Panc1 (cell line): Measurements from ENCODE around the gene OSBPL8. TPM values are rescaled to one million over a fixed set of nuclear protein-coding genes. Genes with fewer than 3 reads are reported as not detected.

Experiments
- ATAC-seq: fragments of 200-7000 bp; cut with Tn5 transposase; 2 replicates; pipeline ENCODE4 v1.9.1; 2020; ENCODE audit warnings: mild to moderate bottlenecking, moderate library complexity
- BruUV-seq: library from RNA; stranded (reverse); fragments of 400-500 nt; replicated peaks from 2 replicates; lab custom pipeline; 2021; lab: Mats Ljungman, UMichigan
- CTCF ChIA-PET: fragments of 300-600 bp; sonication (Branson Sonifier 250); formaldehyde crosslinking; loops from one replicate; lab custom pipeline; 2022; ENCODE audit warnings: antibody characterized with exemption; lab: Charles Lee
- POLR2A ChIA-PET: fragments of 300-600 bp; sonication (Branson Sonifier 250); formaldehyde crosslinking; loops from one replicate; lab custom pipeline; 2022; ENCODE audit warnings: antibody characterized with exemption; lab: Charles Lee
- DNase-seq: peaks from one replicate; pipeline ENCODE4 v3.0.0-alpha.2; 2010; ENCODE audit warnings: low read depth, low spot score
- H3K27ac ChIP-seq: 2 replicates; pipeline ENCODE4 v1.5.1; 2011; ENCODE audit warnings: mild to moderate bottlenecking, low read length, inconsistent platforms
- H3K27me3 ChIP-seq: fragments of 200-500 bp; sonication (Bioruptor generic); 2 replicates; pipeline ENCODE4 v1.6.0; 2014; ENCODE audit warnings: low read length, inconsistent platforms; ENCODE audit not compliant: control insufficient read depth, insufficient read depth
- H3K36me3 ChIP-seq: fragments of 200-500 bp; sonication (Bioruptor generic); 2 replicates; pipeline ENCODE4 v1.5.1; 2014; ENCODE audit warnings: inconsistent platforms, mild to moderate bottlenecking, low read length, moderate library complexity; ENCODE audit not compliant: control insufficient read depth, insufficient read depth
- H3K4me1 ChIP-seq: 2 replicates; pipeline ENCODE4 v1.5.1; 2011; ENCODE audit warnings: inconsistent platforms, mild to moderate bottlenecking, low read length, moderate library complexity; ENCODE audit not compliant: control insufficient read depth, insufficient read depth
- H3K4me3 ChIP-seq, 2 experiments: 2 replicates each; pipeline ENCODE4 v1.5.1; 2011 to 2012; ENCODE audit warnings: low read depth in 2 of 2, low read length in 2 of 2, mild to moderate bottlenecking in 2 of 2, inconsistent platforms in 1 of 2, moderate library complexity in 1 of 2
- H3K9me3 ChIP-seq: fragments of 200-500 bp; sonication (Bioruptor generic); 2 replicates; pipeline ENCODE4 v1.5.1; 2014; ENCODE audit warnings: low read depth, mild to moderate bottlenecking, inconsistent platforms, low read length, moderate library complexity; ENCODE audit not compliant: control insufficient read depth, insufficient read depth
- CTCF ChIP-seq: fragments of 450-650 bp; IDR thresholded peaks from 2 replicates; pipeline ENCODE4 v1.5.1; 2017; ENCODE audit warnings: mild to moderate bottlenecking
- POLR2AphosphoS5 ChIP-seq: IDR thresholded peaks from 2 replicates; pipeline ENCODE4 v1.6.1; 2012; ENCODE audit warnings: mild to moderate bottlenecking, low read depth, low read length, moderate library complexity
- SIN3A ChIP-seq: IDR thresholded peaks from 2 replicates; pipeline ENCODE4 v1.6.1; 2012; ENCODE audit warnings: low read depth, mild to moderate bottlenecking, low read length, moderate library complexity, borderline replicate concordance; ENCODE audit not compliant: insufficient read depth
- TCF7L2 ChIP-seq: IDR thresholded peaks from 2 replicates; pipeline ENCODE4 v1.6.1; 2011; ENCODE audit warnings: mild to moderate bottlenecking, low read depth, low read length, inconsistent platforms
- in situ Hi-C: cut with HindIII; loops from 2 replicates; pipeline ENCODE4 v1.10.0; 2016; ENCODE audit warnings: low sequenced_read_pairs, low pct_unique_long_range_greater_than_20kb
- intact Hi-C: fragments of 100-400 bp; cut with micrococcal nuclease; formaldehyde crosslinking; loops from one replicate; pipeline ENCODE4 v1.10.0; 2022; ENCODE audit not compliant: unreplicated experiment
- total RNA-seq: library from RNA; stranded (reverse); gene quantifications from one replicate; pipeline ENCODE4 v1.2.1, GENCODE V29; 2021; ENCODE audit not compliant: unreplicated experiment
- TF ChIP-seq, protein P1 (sequence below), 2 experiments: IDR thresholded peaks; 2 replicates each; pipeline ENCODE4 v1.6.1; 2011 to 2012; ENCODE audit warnings: low read depth in 2 of 2, control low read depth in 1 of 2, low read length in 1 of 2, mild to moderate bottlenecking in 1 of 2, moderate library complexity in 1 of 2; ENCODE audit not compliant: insufficient read depth in 1 of 2

OSBPL8 gene
- total RNA-seq, 1 experiment from 2014 or later = 76.9 TPM

DNA sequence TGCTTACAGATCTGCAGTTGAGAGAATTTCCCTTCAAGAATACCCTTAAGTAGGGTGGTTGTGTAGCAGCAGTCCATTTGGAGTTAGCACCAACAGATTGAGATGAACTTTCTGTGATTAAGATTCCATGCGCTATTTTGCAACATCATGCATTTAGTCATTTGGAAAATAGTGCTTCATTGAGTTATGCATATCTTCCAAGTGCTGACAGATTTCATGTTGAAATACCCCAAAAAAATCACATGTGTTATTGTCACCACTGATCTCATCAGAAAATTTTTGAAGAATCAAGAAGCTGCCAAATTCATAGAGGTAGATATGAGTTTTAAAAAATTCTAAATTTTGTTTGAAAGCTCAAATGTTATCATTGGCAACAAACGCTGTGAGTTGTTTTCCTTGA lies 35.5 kb upstream of the OSBPL8 start:
- no peaks in the 10 kb centered on the region for H3K36me3 ChIP-seq
- ATAC-seq (no peak), DNase-seq (no peak)
- in situ Hi-C loops = no loop called here
- ChIA-PET POLR2A (no interaction called here), CTCF (no interaction called here)
- no peak for TF ChIP-seq TCF7L2
- TF ChIP-seq, protein P1, sequence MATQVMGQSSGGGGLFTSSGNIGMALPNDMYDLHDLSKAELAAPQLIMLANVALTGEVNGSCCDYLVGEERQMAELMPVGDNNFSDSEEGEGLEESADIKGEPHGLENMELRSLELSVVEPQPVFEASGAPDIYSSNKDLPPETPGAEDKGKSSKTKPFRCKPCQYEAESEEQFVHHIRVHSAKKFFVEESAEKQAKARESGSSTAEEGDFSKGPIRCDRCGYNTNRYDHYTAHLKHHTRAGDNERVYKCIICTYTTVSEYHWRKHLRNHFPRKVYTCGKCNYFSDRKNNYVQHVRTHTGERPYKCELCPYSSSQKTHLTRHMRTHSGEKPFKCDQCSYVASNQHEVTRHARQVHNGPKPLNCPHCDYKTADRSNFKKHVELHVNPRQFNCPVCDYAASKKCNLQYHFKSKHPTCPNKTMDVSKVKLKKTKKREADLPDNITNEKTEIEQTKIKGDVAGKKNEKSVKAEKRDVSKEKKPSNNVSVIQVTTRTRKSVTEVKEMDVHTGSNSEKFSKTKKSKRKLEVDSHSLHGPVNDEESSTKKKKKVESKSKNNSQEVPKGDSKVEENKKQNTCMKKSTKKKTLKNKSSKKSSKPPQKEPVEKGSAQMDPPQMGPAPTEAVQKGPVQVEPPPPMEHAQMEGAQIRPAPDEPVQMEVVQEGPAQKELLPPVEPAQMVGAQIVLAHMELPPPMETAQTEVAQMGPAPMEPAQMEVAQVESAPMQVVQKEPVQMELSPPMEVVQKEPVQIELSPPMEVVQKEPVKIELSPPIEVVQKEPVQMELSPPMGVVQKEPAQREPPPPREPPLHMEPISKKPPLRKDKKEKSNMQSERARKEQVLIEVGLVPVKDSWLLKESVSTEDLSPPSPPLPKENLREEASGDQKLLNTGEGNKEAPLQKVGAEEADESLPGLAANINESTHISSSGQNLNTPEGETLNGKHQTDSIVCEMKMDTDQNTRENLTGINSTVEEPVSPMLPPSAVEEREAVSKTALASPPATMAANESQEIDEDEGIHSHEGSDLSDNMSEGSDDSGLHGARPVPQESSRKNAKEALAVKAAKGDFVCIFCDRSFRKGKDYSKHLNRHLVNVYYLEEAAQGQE (IDR thresholded peaks at IDR 0.05; ENCODE audit: insufficient read depth in 1 of 2, low read depth in 2 of 2, low read length in 1 of 2) = no peak
- TF ChIP-seq POLR2AphosphoS5 = no peak
- TF ChIP-seq CTCF = no peak
- TF ChIP-seq SIN3A = no peak
- H3K9me3 ChIP-seq = no peaks in the 10 kb centered on the region
- no peaks in the 10 kb centered on the region for H3K27me3 ChIP-seq
- intact Hi-C loops = no loop called here
- BruUV-seq = no TSS peak
- no peak overlapping the region for H3K27ac ChIP-seq
- H3K4me1 ChIP-seq = no peaks in the 10 kb centered on the region
- no peak overlapping the region for H3K4me3 ChIP-seq

DNA sequence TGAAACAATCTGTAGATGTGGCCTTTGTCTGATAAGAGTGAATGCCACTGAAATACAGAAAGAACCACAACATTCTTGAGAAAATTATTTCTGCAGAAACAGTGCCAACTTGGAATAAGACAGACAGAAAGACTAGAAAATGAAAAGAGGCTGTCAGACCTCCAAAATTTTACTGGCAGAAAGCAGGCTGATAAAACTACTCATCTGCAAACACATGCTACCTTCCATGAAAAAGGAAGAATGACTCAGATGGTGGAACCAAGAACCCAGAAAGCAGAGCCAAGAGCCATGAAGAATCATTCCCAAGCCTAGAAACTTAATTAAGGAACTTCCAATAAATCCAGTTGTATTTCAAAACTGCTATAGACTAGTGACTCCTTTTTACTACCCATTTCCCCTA lies 31.9 kb upstream of the OSBPL8 start:
- Histone ChIP-seq H3K27me3 (no peaks in the 10 kb centered on the region), H3K4me3 (no peak overlapping the region), H3K4me1 (no peaks in the 10 kb centered on the region), H3K36me3 (no peaks in the 10 kb centered on the region), H3K27ac (no peak overlapping the region), H3K9me3 (no peaks in the 10 kb centered on the region)
- ATAC-seq (no peak), DNase-seq (no peak)
- ChIA-PET POLR2A (no interaction called here), CTCF (no interaction called here)
- in situ Hi-C loops = no loop called here
- no TSS peak for BruUV-seq
- TF ChIP-seq, protein P1 (IDR thresholded peaks at IDR 0.05; ENCODE audit: insufficient read depth in 1 of 2, low read depth in 2 of 2, low read length in 1 of 2) = no peak
- TF ChIP-seq CTCF (no peak), TCF7L2 (no peak), POLR2AphosphoS5 (no peak), SIN3A (no peak)
- intact Hi-C loops = no loop called here
